ENCODE results near the gene UVRAG. TPM values are rescaled to one million over a fixed set of nuclear protein-coding genes. Genes with fewer than 3 reads are reported as not detected.

UVRAG gene
- total and polyA plus RNA-seq, 2 donors from 2014 or later: 7.2 to 27.9 TPM

- H3K4me1 ChIP-seq (ENCODE audit: control insufficient read depth in 2 of 3, insufficient read depth in 2 of 3, low read depth in 1 of 3, low read length in 3 of 3): no peaks in the 10 kb centered on the region
- DNase-seq (no peak), FAIRE-seq (no peak)
- no peak overlapping the region for H3K9ac ChIP-seq (ENCODE audit: low read length in 3 of 3)
- H3K36me3 ChIP-seq (ENCODE audit: control insufficient read depth in 2 of 3, insufficient read depth in 3 of 3, low read length in 3 of 3): no peaks in the 10 kb centered on the region
- H3K27me3 ChIP-seq (ENCODE audit: control insufficient read depth, insufficient read depth, low read length): no peaks in the 10 kb centered on the region
- no peak for TF ChIP-seq CTCF (IDR thresholded peaks at IDR 0.05; ENCODE audit: borderline replicate concordance, extremely low read depth, insufficient read depth)
- intact Hi-C loops (cut with DNase I): no loop called here
- no peak overlapping the region for H3K27ac ChIP-seq (ENCODE audit: low read depth in 2 of 2, low read length in 2 of 2)
- no peaks in the 10 kb centered on the region for H3K9me3 ChIP-seq (ENCODE audit: control insufficient read depth in 2 of 3, insufficient read depth in 1 of 3, low read length in 3 of 3)
- no peak overlapping the region for H3K4me3 ChIP-seq (ENCODE audit: low read length in 3 of 3)
Measured at GRCh38 chr11:76103460-76103859, 288.4 kb downstream of the UVRAG start.

- no peaks in the 10 kb centered on the region for H3K4me1 ChIP-seq (ENCODE audit: control insufficient read depth in 2 of 3, insufficient read depth in 2 of 3, low read depth in 1 of 3, low read length in 3 of 3)
- no peaks in the 10 kb centered on the region for H3K9me3 ChIP-seq (ENCODE audit: control insufficient read depth in 2 of 3, insufficient read depth in 1 of 3, low read length in 3 of 3)
- no peak for DNase-seq
- no peak for TF ChIP-seq CTCF (IDR thresholded peaks at IDR 0.05; ENCODE audit: borderline replicate concordance, extremely low read depth, insufficient read depth)
- no peak overlapping the region for H3K9ac ChIP-seq (ENCODE audit: low read length in 3 of 3)
- no peak overlapping the region for H3K4me3 ChIP-seq (ENCODE audit: low read length in 3 of 3)
- no peaks in the 10 kb centered on the region for H3K27me3 ChIP-seq (ENCODE audit: control insufficient read depth, insufficient read depth, low read length)
- no peak for FAIRE-seq
- intact Hi-C loops (cut with DNase I): no loop called here
- H3K27ac ChIP-seq (ENCODE audit: low read depth in 2 of 2, low read length in 2 of 2): no peak overlapping the region
- no peaks in the 10 kb centered on the region for H3K36me3 ChIP-seq (ENCODE audit: control insufficient read depth in 2 of 3, insufficient read depth in 3 of 3, low read length in 3 of 3)
Measured at GRCh38 chr11:76104285-76104684, 289.3 kb downstream of the UVRAG start.

- DNase-seq: no peak
- Histone ChIP-seq H3K27ac (ENCODE audit: low read depth in 2 of 2, low read length in 2 of 2) (no peak overlapping the region), H3K4me1 (ENCODE audit: control insufficient read depth in 2 of 3, insufficient read depth in 2 of 3, low read depth in 1 of 3, low read length in 3 of 3) (no peaks in the 10 kb centered on the region), H3K4me3 (ENCODE audit: low read length in 3 of 3) (no peak overlapping the region), H3K9me3 (ENCODE audit: control insufficient read depth in 2 of 3, insufficient read depth in 1 of 3, low read length in 3 of 3) (no peaks in the 10 kb centered on the region), H3K36me3 (ENCODE audit: control insufficient read depth in 2 of 3, insufficient read depth in 3 of 3, low read length in 3 of 3) (no peaks in the 10 kb centered on the region), H3K9ac (ENCODE audit: low read length in 3 of 3) (no peak overlapping the region), H3K27me3 (ENCODE audit: control insufficient read depth, insufficient read depth, low read length) (no peaks in the 10 kb centered on the region)
- TF ChIP-seq CTCF (IDR thresholded peaks at IDR 0.05; ENCODE audit: borderline replicate concordance, extremely low read depth, insufficient read depth): no peak
- intact Hi-C loops (cut with DNase I): no loop called here
- FAIRE-seq: no peak
Measured at GRCh38 chr11:76105637-76106036, 290.6 kb downstream of the UVRAG start.

- no peaks in the 10 kb centered on the region for H3K36me3 ChIP-seq (ENCODE audit: control insufficient read depth in 2 of 3, insufficient read depth in 3 of 3, low read length in 3 of 3)
- H3K4me3 ChIP-seq (ENCODE audit: low read length in 3 of 3): no peak overlapping the region
- intact Hi-C loops (cut with DNase I): no loop called here
- H3K4me1 ChIP-seq (ENCODE audit: control insufficient read depth in 2 of 3, insufficient read depth in 2 of 3, low read depth in 1 of 3, low read length in 3 of 3): no peaks in the 10 kb centered on the region
- H3K27me3 ChIP-seq (ENCODE audit: control insufficient read depth, insufficient read depth, low read length): no peaks in the 10 kb centered on the region
- FAIRE-seq (no peak), DNase-seq (no peak)
- no peak for TF ChIP-seq CTCF (IDR thresholded peaks at IDR 0.05; ENCODE audit: borderline replicate concordance, extremely low read depth, insufficient read depth)
- H3K27ac ChIP-seq (ENCODE audit: low read depth in 2 of 2, low read length in 2 of 2): no peak overlapping the region
- no peak overlapping the region for H3K9ac ChIP-seq (ENCODE audit: low read length in 3 of 3)
- no peaks in the 10 kb centered on the region for H3K9me3 ChIP-seq (ENCODE audit: control insufficient read depth in 2 of 3, insufficient read depth in 1 of 3, low read length in 3 of 3)
Measured at GRCh38 chr11:76107971-76108370, 293.0 kb downstream of the UVRAG start.

Measured in kidney (tissue), 14 donors.